Breast epithelium (tissue), 4 donors: Measurements from ENCODE around the gene MIOX. TPM values are rescaled to one million over a fixed set of nuclear protein-coding genes. Genes with fewer than 3 reads are reported as not detected.

Experiments used
- DNase-seq, 2 donors: peaks; one replicate each; pipeline ENCODE4 v3.0.0-alpha.2; 2019; ENCODE audit warnings: low spot score in 2 of 2
- H3K27ac ChIP-seq, 2 donors: fragments of 200-600 bp; sonication (generic) in 1 of 2; one replicate each; pipeline ENCODE4 v1.5.1; 2016 to 2019; ENCODE audit warnings: mild to moderate bottlenecking in 1 of 2
- H3K27me3 ChIP-seq, 2 donors: fragments of 200-600 bp; sonication (generic) in 1 of 2; one replicate each; pipeline versions ENCODE4 v1.5.1 to v1.6.0; 2017 to 2019; ENCODE audit warnings: control low read depth in 1 of 2, mild to moderate bottlenecking in 1 of 2
- H3K36me3 ChIP-seq: fragments of 200-600 bp; one replicate; pipeline ENCODE4 v1.5.1; 2019
- H3K4me1 ChIP-seq, 2 donors: fragments of 200-600 bp; sonication (generic); one replicate each; pipeline ENCODE4 v1.5.1; 2016 to 2019; ENCODE audit warnings: control low read depth in 1 of 2
- H3K4me3 ChIP-seq, 3 donors: fragments of 200-600 bp; sonication (generic); 1 replicate in 2 of 3; 2 replicates in 1 of 3; pipeline ENCODE4 v1.5.1; 2016 to 2019; ENCODE audit warnings: mild to moderate bottlenecking in 3 of 3, moderate library complexity in 2 of 3
- H3K9me3 ChIP-seq, 2 donors: fragments of 200-600 bp; sonication (generic) in 1 of 2; one replicate each; pipeline ENCODE4 v1.5.1; 2016 to 2019; ENCODE audit warnings: control low read depth in 1 of 2
- CTCF ChIP-seq, 3 donors: fragments of 450-650 bp; IDR thresholded peaks; one replicate each; pipeline ENCODE4 v1.5.1; 2016 to 2017; ENCODE audit warnings: antibody characterized with exemption in 3 of 3, mild to moderate bottlenecking in 3 of 3, moderate library complexity in 3 of 3
- POLR2A ChIP-seq: fragments of 450-650 bp; IDR thresholded peaks from one replicate; pipeline ENCODE4 v1.6.1; 2016; ENCODE audit warnings: antibody characterized with exemption, mild to moderate bottlenecking, moderate library complexity
- POLR2AphosphoS5 ChIP-seq, 3 donors: sonication (generic); formaldehyde crosslinking; IDR thresholded peaks; one replicate each; pipeline ENCODE4 v1.6.1; 2017; ENCODE audit warnings: antibody characterized with exemption in 3 of 3
- intact Hi-C: fragments of 100-400 bp; cut with DNase I; formaldehyde crosslinking; loops from one replicate; pipeline ENCODE4 v1.15.1; 2023; ENCODE audit warnings: low total_unique reads
- total RNA-seq, 3 donors: library from RNA; depleted of rRNA; stranded (reverse); fragments of >200 nt; gene quantifications; one replicate each; pipeline ENCODE4 v1.1.0, GENCODE V29; 2016

The MIOX gene
- total RNA-seq, 3 donors from 2014 or later, result not detected

GRCh38 chr22:50463188-50463900, 23.3 kb upstream of the MIOX start:
- no peak for DNase-seq
- H3K4me3 ChIP-seq, result no peak overlapping the region
- intact Hi-C loops, result no loop called here
- no peak overlapping the region for H3K27ac ChIP-seq
- peaks cover 42% of the 10 kb centered on the region for H3K36me3 ChIP-seq
- H3K27me3 ChIP-seq, result no peaks in the 10 kb centered on the region
- no peaks in the 10 kb centered on the region for H3K9me3 ChIP-seq
- H3K4me1 ChIP-seq, result no peaks in the 10 kb centered on the region
- TF ChIP-seq POLR2AphosphoS5 (IDR thresholded peaks at IDR 0.05) (no peak), CTCF (IDR thresholded peaks at IDR 0.05) (no peak), POLR2A (no peak)

DNA sequence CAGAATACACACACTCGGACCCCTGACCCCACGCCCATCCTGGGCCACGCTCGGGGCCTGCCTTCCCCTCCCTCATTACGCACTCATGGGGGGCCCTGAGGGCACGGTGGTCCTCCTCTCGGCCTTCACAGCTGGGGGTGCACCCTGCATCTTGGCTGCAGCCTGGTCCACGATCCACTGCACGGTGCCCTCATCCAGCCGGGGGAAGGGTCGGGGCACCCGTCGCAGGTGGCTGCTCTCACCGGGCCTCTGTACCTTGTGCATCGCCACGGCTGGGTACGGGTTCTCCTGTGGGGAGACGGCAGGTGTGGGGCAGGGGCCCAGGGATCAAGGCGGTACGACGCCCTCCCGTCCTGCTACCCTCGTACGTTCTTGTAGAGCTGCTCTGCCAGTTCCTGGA, 22.2 kb upstream of the MIOX start:
- H3K27me3 ChIP-seq, result no peaks in the 10 kb centered on the region
- H3K27ac ChIP-seq, result no peak overlapping the region
- peaks cover 0 to 3% of the 10 kb centered on the region in 2 donors for H3K4me1 ChIP-seq
- no peaks in the 10 kb centered on the region for H3K9me3 ChIP-seq
- no peak for DNase-seq
- no peak overlapping the region for H3K4me3 ChIP-seq
- intact Hi-C loops, result no loop called here
- TF ChIP-seq POLR2A (no peak), POLR2AphosphoS5 (IDR thresholded peaks at IDR 0.05) (no peak), CTCF (IDR thresholded peaks at IDR 0.05) (no peak)
- H3K36me3 ChIP-seq, result peaks cover 34% of the 10 kb centered on the region

- Histone ChIP-seq H3K4me3 (no peak overlapping the region), H3K27me3 (no peaks in the 10 kb centered on the region), H3K27ac (no peak overlapping the region), H3K36me3 (peaks cover 28% of the 10 kb centered on the region), H3K4me1 (peaks cover 5 to 12% of the 10 kb centered on the region in 2 donors), H3K9me3 (no peaks in the 10 kb centered on the region)
- intact Hi-C loops, result no loop called here
- no peak for DNase-seq
- TF ChIP-seq CTCF (IDR thresholded peaks at IDR 0.05), result no peak
- no peak for TF ChIP-seq POLR2A
- no peak for TF ChIP-seq POLR2AphosphoS5 (IDR thresholded peaks at IDR 0.05)
These were observed 21.4 kb upstream of the MIOX start for GRCh38 chr22:50465066-50465930.

DNA sequence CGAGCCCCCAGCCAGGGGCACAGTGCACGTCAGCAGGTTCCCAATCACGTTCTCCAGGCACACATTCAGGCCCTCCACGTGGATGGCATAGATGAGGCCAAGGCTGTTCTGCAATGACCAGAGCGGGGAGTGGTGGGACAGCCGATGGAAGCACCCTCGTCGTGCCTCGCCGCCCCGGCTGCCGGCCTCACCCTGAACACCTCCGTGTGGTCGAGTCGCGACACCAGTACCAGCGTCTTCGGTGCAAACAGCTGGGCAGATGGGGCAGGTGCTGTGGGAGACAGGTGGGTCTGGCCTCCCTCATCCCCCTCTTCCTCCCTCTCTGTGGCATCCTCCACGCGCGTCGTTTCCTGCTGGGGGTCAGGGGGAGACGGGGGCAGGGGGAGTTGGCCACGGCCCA, 19.3 kb upstream of the MIOX start:
- no peak for DNase-seq
- intact Hi-C loops, result no loop called here
- H3K9me3 ChIP-seq, result no peaks in the 10 kb centered on the region
- no peak overlapping the region for H3K27ac ChIP-seq
- H3K4me1 ChIP-seq, result peaks cover 8 to 29% of the 10 kb centered on the region in 2 donors
- TF ChIP-seq POLR2AphosphoS5 (IDR thresholded peaks at IDR 0.05) (no peak), CTCF (IDR thresholded peaks at IDR 0.05) (no peak), POLR2A (no peak)
- H3K27me3 ChIP-seq, result no peaks in the 10 kb centered on the region
- H3K36me3 ChIP-seq, result peaks cover 17% of the 10 kb centered on the region
- no peak overlapping the region for H3K4me3 ChIP-seq
